Measurements from ENCODE around the gene MT1H. TPM values are rescaled to one million over a fixed set of nuclear protein-coding genes. Genes with fewer than 3 reads are reported as not detected.
A peak's percentile ranks its signal among the peaks of the same experiment; 100 is the strongest.

Gene MT1H
- total RNA-seq, 4 donors from 2014 or later = 5.8 to 2,098 (median 30.1) TPM; not detected in 1

- Histone ChIP-seq H3K27ac (peak overlapping the region in 1 of 4 donors; percentile 13), H3K9me3 (peaks cover 0 to 3% (median 0%) of the 10 kb centered on the region in 4 donors), H3K27me3 (no peaks in the 10 kb centered on the region), H3K4me1 (peaks cover 0 to 17% (median 8%) of the 10 kb centered on the region in 4 donors), H3K4me3 (peak overlapping the region in 1 of 4 donors; percentile 69), H3K36me3 (no peaks in the 10 kb centered on the region)
- TF ChIP-seq POLR2A (IDR thresholded peaks at IDR 0.05) = no peak
- TF ChIP-seq, protein P1, sequence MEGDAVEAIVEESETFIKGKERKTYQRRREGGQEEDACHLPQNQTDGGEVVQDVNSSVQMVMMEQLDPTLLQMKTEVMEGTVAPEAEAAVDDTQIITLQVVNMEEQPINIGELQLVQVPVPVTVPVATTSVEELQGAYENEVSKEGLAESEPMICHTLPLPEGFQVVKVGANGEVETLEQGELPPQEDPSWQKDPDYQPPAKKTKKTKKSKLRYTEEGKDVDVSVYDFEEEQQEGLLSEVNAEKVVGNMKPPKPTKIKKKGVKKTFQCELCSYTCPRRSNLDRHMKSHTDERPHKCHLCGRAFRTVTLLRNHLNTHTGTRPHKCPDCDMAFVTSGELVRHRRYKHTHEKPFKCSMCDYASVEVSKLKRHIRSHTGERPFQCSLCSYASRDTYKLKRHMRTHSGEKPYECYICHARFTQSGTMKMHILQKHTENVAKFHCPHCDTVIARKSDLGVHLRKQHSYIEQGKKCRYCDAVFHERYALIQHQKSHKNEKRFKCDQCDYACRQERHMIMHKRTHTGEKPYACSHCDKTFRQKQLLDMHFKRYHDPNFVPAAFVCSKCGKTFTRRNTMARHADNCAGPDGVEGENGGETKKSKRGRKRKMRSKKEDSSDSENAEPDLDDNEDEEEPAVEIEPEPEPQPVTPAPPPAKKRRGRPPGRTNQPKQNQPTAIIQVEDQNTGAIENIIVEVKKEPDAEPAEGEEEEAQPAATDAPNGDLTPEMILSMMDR (IDR thresholded peaks at IDR 0.05) = no peak
- no peak for DNase-seq
Measured at GRCh38 chr16:56684256-56684925, 14.8 kb downstream of the MT1H start.

DNA sequence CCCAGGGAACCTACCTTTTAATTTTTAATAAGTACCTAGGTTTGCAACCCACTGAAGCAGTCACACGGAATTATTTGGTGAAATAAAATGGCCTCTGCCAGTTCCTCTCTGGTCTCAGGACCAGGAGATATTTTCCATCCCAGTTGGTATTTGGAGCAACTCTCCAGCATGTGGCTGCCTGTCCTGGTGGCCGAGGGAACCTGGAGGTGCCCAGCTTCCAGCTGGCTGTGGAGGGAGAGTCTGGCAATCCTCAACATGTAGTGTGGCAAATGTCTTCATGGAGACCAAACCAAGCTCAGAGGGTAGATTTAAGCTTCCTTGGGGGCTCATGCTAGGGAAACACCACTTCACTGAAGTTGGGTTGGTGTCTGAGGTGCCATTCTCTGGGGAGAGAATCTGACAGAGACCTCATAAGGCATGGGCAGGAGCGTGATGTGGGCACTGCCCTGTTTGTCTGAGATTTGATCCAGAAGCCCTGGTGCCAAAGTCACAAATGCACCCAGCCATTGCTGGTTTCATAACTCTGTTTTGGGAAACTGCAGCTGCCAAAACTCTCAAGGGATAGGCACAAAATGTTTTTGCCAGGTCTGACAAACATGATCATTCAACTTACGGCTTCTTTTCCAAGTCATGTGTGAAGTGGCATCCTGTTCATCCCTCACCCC is 15.4 kb downstream of the MT1H start:
- H3K4me1 ChIP-seq = peaks cover 0 to 17% (median 8%) of the 10 kb centered on the region in 4 donors
- no peak overlapping the region for H3K4me3 ChIP-seq
- DNase-seq = no peak
- H3K36me3 ChIP-seq = no peaks in the 10 kb centered on the region
- H3K27me3 ChIP-seq = no peaks in the 10 kb centered on the region
- H3K9me3 ChIP-seq = peaks cover 0 to 3% (median 0%) of the 10 kb centered on the region in 4 donors
- peak overlapping the region in 1 of 4 donors; percentile 13 for H3K27ac ChIP-seq
- TF ChIP-seq POLR2A (IDR thresholded peaks at IDR 0.05) = no peak
- TF ChIP-seq, protein P1 (IDR thresholded peaks at IDR 0.05) = no peak

- Histone ChIP-seq H3K4me1 (peaks cover 0 to 13% (median 7%) of the 10 kb centered on the region in 4 donors), H3K36me3 (no peaks in the 10 kb centered on the region), H3K9me3 (peaks cover 0 to 3% (median 0%) of the 10 kb centered on the region in 4 donors), H3K27ac (no peak overlapping the region), H3K4me3 (no peak overlapping the region), H3K27me3 (no peaks in the 10 kb centered on the region)
- DNase-seq = no peak
- TF ChIP-seq, protein P1 (IDR thresholded peaks at IDR 0.05) = no peak
- no peak for TF ChIP-seq POLR2A (IDR thresholded peaks at IDR 0.05)
Measured at GRCh38 chr16:56686758-56687157, 17.1 kb downstream of the MT1H start.

GRCh38 chr16:56688762-56689161 is 19.1 kb downstream of the MT1H start:
- Histone ChIP-seq H3K4me3 (no peak overlapping the region), H3K27me3 (no peaks in the 10 kb centered on the region), H3K4me1 (peaks cover 0 to 2% (median 0%) of the 10 kb centered on the region in 4 donors), H3K9me3 (peaks cover 0 to 3% (median 0%) of the 10 kb centered on the region in 4 donors), H3K27ac (no peak overlapping the region), H3K36me3 (no peaks in the 10 kb centered on the region)
- TF ChIP-seq, protein P1 (IDR thresholded peaks at IDR 0.05) = no peak
- TF ChIP-seq POLR2A (IDR thresholded peaks at IDR 0.05) = no peak
- no peak for DNase-seq

- H3K4me1 ChIP-seq = no peaks in the 10 kb centered on the region
- no peaks in the 10 kb centered on the region for H3K27me3 ChIP-seq
- no peak overlapping the region for H3K4me3 ChIP-seq
- no peak for TF ChIP-seq POLR2A (IDR thresholded peaks at IDR 0.05)
- TF ChIP-seq, protein P1 (IDR thresholded peaks at IDR 0.05) = no peak
- H3K9me3 ChIP-seq = peaks cover 0 to 3% (median 0%) of the 10 kb centered on the region in 4 donors
- H3K27ac ChIP-seq = no peak overlapping the region
- no peaks in the 10 kb centered on the region for H3K36me3 ChIP-seq
- DNase-seq = no peak
Measured at GRCh38 chr16:56689171-56689570, 19.6 kb downstream of the MT1H start.

Measured in Peyer's patch (tissue), 4 donors.